Anterior cingulate cortex (tissue), 58 donors: ENCODE measurements around the gene BRD1.
A peak's percentile ranks its signal among the peaks of the same experiment; 100 is the strongest.

Source experiments
- DNase-seq, 58 donors: peaks; one replicate each; lab custom pipeline; 2025; lab: John Stamatoyannopoulos, UW

Gene BRD1

DNA sequence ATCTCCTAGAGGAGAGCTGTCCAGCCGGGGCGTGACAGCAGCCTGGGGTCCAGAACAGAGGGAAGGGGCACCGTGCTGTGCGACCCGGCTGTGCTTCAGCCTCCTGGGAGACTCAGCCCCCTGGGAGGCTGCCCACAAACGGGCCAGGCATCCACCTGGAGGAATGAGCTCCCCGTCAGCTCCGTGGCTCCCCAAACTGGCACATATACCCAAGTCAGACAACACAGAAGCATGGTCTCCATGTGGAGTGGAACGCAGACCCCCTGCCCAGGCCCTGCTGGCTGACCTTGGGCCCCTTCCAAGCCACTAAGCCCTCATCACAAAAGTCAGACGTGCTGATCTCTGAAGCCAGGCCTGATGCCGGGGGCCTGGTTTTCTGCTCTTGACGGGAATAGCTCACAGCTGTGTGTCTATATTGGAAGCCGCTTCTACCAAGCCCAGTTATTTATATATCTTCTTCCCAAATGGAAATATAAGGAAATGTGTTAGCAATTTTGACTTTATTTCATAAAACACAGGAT lies 91.7 kb downstream of the BRD1 start:
- peak in 3 of 58 donors; percentile 12 to 39 (median 20) for DNase-seq

DNA sequence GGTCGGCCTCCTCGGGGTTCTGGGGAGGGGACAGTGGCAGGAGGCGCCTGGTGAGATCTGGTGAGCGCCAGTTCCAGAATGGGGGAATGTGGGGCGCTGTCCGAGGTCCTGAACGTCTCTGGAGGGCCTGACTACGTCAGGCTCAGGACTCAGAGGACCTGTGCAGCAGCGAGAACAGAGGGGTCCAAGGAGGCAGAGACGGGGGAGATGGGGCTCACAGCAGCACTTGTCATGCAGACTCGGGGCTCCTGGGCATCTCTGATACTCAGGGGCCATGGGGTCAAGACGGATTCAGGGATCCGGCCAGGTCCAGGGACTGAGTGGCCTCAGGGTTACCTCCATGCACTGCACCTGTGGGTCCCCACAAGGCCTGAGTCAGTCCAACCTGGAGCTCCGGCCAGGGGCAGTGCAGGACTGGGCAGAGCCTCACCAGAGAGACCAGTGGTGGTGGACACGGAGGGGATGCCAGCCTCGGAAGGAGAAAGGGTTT lies 92.2 kb downstream of the BRD1 start:
- DNase-seq, result no peak

DNA sequence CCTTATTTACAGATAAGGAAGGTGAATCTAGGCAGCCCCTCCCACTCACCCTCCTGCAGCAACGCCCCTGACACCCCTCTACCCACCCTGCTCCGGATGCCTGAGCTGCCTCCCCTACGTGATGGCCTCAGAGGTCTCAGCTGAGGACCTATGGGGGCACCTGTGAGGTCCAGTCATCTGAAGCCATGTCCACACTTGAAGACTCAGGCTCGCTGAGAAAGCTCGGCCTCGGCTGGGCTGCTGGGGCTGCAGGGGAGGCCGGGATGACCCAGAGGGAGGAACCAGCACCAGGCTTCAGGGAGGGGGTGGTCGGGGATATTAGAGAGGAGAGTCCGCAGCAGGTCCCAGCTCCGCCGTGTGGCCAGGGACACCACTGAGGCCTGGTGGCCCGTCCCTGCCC lies 92.8 kb downstream of the BRD1 start:
- no peak for DNase-seq

DNA sequence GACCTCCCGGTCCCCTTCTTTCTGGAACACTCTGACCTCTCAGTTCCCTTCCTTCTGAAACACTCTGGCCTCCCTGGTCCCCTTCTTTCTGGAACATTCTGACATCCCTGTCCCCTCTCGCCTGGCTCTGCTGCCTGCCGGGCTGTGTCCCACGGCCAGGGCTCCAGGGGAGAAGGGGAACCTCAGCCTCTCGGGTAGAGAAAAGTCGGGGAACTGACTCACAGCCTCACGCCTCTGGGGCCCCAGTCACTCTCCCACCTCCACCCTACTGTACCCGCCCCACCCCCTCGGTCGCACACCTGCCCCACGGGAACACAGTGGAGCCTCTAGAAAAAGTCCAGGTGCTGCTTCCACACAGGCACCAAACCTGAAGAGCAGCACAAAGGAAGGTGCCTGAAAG lies 93.3 kb downstream of the BRD1 start:
- DNase-seq, result no peak

DNA sequence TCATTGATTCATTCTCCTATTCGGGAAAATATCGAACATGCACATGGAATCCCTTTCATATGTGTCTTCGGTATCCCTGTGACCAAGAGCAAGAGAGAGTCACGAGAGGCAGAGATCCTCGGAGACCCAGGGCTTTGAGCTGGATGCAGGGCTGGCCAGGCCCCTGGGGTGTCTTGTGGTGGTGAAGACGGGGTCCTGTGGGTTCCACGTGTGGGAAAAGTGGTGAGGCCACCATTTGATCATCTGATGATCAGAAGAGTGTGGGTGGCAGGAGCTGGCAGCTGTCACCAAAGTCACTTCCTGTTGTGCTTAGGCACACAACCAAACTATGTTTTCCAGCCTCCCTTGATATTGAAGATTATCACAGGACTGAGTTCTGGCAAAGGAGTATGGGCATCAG lies 94.0 kb downstream of the BRD1 start:
- DNase-seq, result no peak

DNA sequence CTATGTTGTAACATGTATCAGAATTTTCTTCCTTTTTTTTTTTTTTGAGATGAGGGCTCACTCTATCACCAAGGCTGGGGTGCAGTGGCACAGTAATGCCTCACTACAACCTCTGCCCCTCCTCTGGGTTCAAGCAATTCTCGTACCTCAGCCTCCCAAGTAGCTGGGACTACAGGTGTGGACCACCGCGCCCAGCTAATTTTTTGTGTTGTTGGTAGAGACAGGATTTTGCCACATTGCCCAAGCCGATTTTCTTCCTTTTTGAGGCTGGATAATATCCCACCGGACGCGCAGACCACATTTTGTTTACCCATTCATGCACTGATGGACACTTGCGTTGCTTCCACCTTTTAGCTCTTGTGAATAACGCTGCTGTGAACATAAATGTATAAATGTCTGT lies 97.0 kb downstream of the BRD1 start:
- DNase-seq, result no peak

DNA sequence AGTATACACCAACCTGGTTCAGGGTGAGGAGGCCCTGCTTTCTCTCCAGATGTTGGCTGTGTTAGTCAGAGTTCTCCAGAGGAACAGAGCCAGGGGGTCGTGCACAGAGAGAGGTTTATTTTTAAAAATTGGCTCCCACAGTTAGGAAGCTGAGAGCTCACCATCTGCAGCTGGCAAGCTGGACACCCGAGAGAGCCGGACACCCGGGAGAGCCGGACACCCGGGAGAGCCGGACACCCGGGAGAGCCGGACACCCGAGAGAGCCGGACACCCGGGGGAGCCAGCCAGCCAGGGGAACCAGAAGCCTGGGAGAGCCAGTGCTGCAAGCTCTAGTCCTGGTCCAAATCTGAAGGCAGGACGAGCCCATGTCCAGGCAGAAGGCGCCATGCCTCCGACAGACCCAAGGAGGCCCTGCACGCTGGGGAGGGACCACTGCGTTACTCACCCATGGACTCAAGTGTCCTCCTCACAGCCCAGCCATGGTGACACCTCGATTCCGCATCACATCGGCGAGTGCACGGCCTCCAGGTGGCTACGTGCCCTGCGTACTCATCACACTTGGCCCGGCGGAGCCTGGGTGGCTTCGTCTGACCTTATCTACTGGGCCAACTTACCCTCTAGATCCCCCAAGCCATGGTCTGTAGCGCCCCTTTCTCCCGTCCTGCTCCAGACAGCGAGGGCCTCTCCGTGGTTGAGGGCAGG lies 99.0 kb downstream of the BRD1 start:
- DNase-seq, result no peak

DNA sequence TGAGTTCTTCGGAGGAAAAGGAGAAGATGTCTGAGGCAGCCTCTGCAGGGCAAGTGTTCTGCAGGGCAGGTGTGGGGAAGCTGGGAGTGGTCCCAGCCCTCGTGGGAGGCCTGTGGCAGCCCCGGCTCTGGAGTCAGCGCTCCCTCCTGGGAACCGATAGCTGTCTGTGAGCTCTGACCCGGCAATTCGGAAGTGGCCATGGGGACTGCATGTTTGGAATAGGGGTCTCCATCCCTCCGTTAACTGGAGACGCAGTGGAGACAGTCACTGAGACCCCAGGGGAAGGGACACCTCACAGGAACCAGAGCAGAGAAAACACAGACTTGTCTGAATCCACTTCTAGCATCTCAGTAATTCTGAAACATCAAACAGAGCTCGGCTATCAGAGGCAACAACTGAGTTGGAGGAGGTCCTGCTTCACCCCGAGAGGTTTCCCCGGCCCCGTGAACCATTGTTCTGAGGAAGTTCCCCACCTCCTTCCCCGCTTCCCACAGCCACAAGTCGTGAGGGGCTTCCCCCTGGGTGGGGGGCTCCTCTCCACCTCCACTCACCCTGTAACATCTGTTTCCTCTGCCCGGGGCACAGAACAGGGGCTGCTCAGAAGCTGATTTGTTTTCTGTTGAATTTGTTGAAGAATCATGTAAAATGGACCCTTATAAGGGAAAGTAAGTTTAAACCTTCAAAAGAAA lies 99.6 kb downstream of the BRD1 start:
- DNase-seq, result no peak

DNA sequence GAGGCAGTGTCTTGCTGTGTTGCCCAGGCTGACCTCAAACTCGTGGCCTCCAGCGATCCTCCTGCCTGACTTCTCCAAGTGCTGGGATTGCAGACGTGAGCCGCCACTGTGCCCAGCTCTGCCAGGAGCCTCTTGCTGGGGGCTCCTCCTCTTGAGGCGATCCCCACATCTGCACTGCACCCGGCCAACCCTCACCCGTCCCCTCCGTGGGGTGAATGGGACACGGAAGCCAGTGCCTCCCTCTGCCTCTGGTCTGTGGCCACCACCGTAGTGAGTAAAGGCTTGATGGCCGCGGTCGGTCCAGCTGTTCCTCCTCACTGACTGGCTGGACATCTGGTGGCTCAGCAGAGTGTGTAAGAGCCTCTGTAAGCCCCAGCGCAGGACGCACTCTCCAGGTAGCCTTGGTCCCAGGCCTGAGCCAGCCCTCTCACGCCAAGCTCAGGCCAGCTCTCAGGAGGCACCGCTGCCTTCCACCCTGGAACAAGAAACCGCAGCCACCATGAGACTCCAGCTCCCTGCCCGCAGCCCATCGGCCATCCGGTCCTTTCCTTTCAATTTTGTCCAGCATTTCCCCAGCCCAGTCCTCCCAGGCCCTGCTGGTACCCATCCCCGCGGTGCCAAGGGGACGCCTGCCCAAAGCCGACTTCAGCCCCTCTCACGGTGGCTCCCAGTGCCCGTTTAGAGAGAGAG lies 100.3 kb downstream of the BRD1 start:
- no peak for DNase-seq

DNA sequence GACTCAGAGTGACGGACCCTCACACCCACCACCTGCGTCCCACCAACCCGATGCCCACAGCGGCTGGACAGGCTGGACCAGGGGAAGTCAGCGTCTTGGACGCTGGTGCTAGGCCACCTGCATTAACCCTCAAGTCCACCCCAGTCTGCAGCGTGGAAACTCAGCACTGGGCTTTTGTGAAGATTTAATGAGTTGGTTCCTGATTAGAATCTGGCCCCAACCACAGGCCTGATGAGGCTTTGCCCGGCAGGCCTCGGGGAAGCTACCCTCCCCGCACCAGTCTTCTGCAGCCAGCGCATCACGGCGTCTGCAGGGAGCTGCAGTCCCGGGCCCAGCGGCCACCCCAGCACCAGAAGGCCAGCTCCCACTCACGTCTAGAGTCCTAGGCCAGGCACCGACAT lies 101.0 kb downstream of the BRD1 start:
- DNase-seq, result no peak

DNA sequence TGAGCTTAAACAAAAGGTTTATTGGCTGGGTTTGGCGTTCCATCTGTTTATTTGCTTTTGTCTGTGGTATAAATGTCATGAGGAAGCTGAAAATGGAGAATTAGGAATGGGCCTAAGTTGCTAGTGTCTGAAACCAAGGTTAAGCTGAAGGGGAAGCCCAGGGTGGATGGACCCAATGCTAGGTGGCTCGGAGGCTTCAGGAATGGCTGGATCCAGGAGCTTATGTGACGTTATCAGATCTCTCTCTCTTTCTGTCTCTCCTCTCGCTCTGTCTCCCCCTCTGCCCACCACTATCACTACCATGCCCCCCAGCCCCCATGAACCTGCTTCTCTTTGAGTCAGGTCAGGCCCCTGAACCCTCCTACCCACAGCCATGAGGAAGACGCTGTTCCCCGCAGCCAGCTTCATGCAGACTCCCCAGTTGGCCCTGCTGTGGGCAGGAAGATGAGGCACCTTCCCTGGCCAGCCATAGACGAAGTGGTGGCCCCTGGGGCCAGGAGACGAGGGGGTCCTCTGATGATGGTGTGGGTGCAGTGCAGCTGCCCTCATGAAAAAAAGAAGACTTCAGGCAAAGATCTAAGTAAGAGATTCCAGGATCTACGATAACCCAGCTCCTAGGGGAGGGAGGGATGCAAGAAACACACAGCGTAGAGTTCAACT lies 101.5 kb downstream of the BRD1 start:
- DNase-seq, result no peak

DNA sequence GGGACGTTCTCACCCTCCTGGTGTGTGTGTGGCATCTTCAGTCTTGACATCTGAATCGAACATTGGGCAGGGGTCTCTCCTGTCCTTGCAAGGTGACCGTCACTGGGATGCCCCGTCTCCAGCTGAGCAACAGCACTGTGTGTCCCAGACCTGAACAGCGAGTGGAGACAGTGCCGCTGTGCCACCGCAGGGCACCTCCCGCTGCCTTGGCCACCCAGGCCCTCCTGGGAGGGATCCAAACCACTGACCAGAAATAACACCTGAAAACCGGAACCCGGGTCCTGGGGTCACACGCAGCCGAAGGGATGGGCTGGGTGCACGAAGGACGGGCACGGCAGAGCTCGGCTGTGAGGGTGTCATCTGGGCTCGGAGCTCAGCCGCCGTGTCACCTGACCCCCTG lies 102.2 kb downstream of the BRD1 start:
- no peak for DNase-seq

DNA sequence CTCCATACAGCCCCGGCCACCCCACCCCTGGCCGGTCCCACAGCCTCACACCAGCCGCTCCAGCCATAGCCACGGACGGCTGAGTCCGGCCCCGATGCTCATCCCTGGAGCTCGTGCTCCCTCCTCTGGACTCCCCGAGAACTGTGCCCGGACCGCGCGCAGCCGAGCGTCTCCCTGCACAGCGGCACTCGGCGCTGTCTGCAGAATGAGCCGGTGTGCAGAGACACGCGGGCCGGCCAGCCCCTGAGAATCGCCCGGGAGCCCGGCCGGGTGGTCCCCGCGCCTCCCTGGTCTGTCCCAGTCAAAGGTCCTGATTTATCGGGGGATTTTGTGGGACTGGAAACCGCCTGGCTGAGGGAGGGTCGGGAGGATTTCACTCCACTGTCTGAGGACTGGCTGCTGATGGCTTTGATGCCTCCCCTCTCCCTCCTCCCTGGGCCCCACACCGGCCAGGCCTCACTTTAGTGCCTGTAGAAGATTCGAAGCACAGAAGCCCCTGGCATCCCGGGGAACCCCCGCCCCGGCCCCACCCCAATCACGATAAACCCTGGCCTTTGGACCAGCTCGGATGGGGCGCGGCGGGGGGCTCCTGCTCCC lies 102.7 kb downstream of the BRD1 start:
- peak in 56 of 58 donors; percentile 6 to 81 (median 44) for DNase-seq

DNA sequence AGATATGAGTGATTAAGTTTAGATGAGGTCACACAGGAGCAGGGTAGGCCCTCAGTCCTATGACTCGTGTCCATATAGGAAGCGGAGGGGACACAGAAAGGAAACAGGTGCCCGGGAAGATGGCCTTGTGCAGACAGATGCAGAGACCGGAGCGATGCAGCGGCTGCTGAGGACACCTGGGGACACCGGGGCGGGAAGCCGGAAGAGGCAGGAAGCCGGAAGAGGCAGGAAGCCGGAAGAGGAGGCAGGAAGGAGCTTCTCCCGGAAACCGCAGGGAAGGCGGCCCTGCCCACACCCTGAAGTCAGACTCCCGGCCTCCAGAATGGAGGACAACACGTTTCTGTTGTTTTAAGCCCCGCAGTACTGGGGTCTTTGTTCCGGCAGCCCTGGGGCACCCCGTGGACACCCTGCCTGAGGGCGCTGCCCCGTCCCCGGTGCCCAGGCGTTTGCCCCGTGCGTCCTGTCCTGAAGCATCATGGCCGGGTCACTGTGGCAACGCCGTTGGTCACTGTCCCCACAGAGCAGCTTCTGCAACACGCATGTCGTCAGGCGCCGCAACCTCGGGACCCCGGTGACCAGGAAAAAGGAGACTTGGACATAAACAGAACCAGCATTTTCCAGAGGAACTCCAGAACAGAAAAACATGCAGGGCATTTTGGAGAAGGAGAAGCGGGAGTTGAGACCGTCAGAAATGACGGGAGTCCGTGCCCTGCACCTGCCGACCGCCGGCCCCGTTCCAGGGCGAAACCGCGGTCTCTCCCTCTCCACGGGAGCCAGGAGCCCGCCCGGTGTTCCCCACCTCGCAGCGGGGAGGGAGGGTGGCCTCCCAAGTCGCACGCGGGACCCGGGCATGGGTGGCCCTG lies 103.4 kb downstream of the BRD1 start:
- no peak for DNase-seq

DNA sequence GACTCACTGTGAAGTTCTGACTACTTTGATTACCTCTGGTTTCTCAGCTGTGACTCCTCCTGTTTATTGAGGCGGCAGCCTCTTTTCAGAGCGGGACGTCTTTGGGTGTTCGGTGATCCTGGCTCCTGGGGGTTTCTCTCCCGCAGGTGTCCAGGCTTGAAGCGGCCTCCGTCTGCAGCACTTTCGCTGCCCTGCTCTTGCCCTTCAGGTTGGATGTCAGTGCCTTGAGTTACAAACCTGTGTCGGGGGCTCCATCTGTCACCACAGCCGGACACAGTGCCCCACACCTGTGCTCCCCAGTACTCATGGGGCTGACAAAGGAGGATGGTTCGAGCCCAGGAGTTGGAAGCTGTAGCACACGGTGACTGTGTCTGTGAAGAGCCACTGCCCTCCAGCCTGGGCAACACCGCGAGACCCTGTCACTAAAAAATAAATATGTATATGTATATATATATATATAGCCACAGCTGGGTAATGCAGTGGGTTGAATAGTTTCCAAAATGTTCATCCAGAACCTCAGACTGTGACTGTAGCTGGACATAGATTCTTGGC lies 104.1 kb downstream of the BRD1 start:
- no peak for DNase-seq
